Glomerular endothelial cell (primary cell): ENCODE measurements around the gene DRD3. TPM values are rescaled to one million over a fixed set of nuclear protein-coding genes. Genes with fewer than 3 reads are reported as not detected.
A peak's percentile ranks its signal among the peaks of the same experiment; 100 is the strongest.

Source experiments
- DNase-seq: peaks from one replicate; pipeline ENCODE4 v3.0.0-alpha.2; 2011; ENCODE audit warnings: low read depth, low spot score; ENCODE audit errors: extremely low read depth
- total RNA-seq: library from RNA; depleted of rRNA; stranded (reverse); fragments of >200 nt; gene quantifications from 2 replicates; pipeline ENCODE4 v1.2.3, GENCODE V29; 2015

Gene DRD3
- total RNA-seq, 1 donor from 2014 or later: not detected

GRCh38 chr3:114126461-114126860, 52.4 kb downstream of the DRD3 start:
- DNase-seq: no peak

- peak; percentile 82 for DNase-seq
Measured at GRCh38 chr3:114122027-114122709, 56.7 kb downstream of the DRD3 start.

DNA sequence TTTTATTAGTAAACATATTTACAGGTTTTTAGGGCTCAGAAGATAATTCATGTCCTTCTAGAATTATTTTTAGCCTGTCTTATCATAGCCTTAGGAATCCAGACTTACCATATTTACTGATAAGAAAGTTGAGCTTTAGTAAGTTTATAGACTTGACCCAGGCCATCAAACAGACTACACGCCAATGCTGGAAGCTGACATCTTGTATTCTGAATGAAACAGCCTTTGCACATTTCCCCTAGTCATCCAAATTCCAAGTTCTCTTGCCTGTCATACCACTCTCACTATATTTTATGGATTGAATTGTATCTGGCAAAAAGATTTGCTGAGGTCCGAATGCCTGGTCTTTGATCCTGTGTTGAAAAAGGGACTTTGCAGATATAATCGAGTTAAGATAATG, 58.6 kb downstream of the DRD3 start:
- no peak for DNase-seq

- DNase-seq: no peak
Measured at GRCh38 chr3:114119776-114120175, 59.1 kb downstream of the DRD3 start.

DNA sequence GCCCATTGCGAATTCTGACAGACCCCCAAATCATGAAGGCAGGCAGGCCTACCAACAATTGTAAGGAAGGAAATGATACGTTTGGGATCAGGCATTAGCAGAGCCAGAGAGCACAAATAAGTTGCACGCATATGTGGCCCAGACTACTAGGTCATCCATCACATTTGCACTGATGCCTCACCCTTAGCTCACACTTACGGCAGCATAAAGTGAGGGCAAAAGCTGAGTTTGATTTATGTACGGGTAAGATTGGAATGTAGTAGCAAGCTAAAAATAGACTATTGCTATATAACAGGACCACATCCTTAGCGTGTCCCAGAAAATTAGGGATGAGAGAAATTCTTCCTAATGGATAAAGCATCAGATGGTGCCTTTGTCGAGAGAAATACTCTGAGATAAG, 63.7 kb downstream of the DRD3 start:
- DNase-seq: no peak

GRCh38 chr3:114114719-114115118, 64.1 kb downstream of the DRD3 start:
- DNase-seq: no peak

DNA sequence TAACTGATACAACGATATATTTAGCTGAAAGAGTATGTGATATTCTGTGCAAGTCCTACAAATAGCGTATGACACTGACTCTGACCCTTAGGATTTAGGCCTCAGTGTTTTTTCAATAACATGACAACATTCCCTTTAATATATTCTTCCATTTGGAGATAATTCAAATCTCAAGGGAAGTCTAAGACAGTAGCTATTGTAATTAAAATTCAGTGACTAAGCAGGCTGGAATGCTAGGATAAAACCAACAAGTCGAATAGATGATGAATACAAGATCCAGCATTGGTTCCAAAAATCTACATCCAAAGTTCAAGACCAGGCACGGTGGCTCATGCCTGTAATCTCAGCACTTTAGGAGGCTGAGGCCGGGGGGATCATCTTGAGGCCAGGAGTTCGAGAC, 66.2 kb downstream of the DRD3 start:
- no peak for DNase-seq

GRCh38 chr3:114111060-114111770, 67.6 kb downstream of the DRD3 start:
- DNase-seq: no peak

DNA sequence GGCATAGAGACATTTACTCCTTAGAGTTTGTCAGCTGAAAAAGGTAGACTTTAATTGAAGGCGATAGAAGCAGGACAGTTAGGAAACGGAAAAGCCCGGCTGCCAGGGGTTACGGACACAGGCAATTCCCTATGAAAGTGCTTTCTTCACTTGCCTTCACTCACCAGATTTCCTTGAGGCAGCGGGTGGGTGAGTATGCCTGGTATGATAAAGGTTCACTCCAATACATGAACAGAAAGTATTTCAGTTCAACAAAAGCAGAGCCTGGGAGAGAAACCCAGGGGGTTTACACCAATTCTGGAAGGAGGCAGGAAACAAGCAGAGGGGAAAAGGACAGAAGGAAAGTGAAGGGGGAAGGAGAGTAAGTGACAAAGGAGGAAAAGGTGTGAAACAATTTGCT, 68.4 kb downstream of the DRD3 start:
- DNase-seq: no peak

GRCh38 chr3:114108137-114108536, 70.7 kb downstream of the DRD3 start:
- no peak for DNase-seq

GRCh38 chr3:114104414-114104813, 74.4 kb downstream of the DRD3 start:
- no peak for DNase-seq

GRCh38 chr3:114103858-114104257, 75.0 kb downstream of the DRD3 start:
- DNase-seq: no peak

DNA sequence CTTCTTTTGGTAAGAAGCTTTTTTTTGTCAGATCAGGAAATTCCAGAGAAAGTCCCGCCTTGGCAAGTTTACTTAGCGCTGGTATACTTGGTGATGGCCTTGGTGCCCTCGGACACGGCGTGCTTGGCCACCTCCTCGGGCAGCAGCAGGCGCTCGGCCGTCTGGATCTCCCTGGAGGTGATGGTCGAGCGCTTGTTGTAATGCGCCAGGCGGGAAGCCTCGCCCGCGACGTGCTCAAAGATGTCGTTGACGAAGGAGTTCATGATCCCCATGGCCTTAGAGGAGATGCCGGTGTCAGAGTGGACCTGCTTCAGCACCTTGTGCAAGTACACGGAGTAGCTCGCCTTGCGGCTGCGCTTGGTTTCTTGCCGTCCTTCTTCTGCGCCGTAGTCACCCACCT, 75.7 kb downstream of the DRD3 start:
- no peak for DNase-seq

DNA sequence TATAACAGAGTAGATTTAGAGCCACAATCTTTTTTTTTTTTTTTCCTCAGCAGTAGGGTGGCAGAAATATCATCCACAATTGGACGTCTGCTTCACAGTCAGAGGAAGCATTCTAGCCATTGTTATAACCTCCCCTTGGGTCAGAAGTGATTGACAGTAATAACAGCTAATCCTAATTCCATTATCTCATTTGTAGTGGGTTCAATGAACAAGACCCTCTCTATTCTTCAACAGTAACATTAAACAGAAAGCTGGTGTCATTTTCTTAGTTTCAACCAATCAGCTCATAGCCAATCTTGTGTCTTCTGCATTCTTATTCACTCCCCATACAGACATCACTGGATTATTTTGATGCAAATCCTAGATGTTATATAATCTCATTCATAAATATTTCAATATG, 77.8 kb downstream of the DRD3 start:
- no peak for DNase-seq

DNA sequence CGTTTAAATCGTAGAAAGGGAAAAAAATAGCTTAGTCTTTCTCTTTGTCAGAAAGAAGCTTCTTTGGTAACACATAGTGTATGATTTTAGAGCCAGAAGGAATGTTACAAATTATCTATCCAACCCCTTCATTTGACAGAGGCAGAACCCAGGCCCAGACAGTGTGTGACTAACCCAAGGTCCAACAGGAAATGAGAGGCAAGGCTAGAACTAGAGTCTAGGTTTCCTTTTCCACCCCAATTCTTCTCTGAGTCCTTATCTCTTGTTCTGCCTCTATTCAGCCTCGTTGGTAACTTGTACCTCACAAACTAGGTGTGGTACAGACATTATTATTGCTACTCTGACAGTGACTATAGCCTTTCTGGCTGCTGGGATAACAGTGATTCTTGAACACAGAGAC, 83.1 kb downstream of the DRD3 start:
- no peak for DNase-seq

GRCh38 chr3:114093596-114093995, 85.3 kb downstream of the DRD3 start:
- DNase-seq: no peak

DNA sequence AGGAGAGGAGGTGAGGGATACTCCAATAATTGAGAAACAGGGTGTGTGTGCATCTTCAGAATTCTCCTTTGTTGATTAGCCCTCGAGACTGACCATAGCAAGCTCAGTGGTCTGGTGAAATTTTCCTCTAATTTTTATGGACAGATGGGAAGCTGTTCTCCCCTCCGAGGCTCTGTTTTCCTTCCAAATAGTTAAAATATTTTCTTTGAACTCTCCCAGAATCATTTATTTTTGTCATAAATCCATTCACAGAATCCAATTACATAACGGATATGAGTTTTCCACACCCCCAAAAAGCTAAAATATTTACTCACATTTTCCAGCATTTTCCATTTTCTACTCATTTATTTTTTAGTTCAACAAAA, 85.9 kb downstream of the DRD3 start:
- no peak for DNase-seq

DNA sequence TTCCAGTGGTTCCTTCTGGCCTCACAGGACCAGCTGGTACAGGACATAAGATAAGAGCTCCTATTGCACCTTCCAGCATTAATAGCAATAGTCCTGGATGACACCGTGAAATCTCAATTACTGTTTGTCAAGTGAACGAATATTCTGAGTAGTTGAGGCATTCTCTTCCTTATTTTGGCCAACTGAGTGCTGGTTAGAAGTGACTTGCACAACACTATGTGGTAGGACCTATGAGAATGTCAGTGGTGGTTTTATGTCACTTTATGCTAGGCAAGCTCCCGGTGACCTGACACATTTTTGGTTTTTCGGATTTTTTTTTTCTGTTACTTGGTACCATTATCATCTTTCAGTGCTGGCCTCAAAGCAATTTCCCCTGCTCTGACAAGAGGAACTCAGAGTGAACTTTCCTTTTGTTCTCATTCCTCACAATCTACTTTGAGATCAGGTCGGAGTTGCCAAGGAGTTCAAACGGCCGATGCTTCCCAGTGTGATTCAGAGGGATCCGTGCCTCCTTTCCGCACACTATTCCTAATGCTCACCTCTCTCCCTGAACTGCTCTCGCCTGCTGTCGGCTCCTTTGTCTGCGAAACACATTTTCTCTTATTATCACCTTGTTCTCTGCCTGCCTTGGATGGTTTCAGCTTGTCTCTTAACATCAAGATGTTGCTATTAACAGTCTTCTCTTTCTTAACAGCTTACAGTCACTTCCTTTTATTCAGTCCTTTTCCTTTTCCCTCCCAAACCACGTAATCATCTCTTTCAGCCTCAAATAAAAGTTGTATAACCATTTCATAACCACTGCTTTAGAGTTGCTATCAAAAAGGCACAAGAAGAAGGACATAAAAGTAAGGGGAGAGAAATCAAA, 86.5 kb downstream of the DRD3 start:
- DNase-seq: no peak

- no peak for DNase-seq
Measured at GRCh38 chr3:114089675-114090074, 89.2 kb downstream of the DRD3 start.

- DNase-seq: no peak
Measured at GRCh38 chr3:114086356-114086755, 92.5 kb downstream of the DRD3 start.

DNA sequence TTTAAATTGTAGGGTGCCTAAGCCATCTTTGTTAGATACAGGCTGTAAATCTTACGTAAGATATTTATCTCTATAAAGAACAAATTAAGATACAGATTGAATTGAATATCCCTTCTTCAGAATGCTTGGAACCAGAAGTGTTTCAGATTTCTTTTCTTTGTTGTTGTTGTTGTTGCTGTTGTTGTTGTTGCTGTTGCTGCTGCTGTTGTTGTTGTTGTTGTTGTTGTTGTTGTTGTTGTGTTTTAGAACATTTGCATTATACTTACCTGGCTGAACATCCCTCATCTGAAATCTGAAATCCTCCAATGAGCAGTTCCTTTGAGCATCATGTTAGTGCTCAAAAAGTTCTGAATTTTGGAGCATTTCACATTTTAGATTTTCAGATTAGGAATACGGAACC, 95.7 kb downstream of the DRD3 start:
- DNase-seq: no peak

- no peak for DNase-seq
Measured at GRCh38 chr3:114081037-114081436, 97.8 kb downstream of the DRD3 start.
